Trophoblast cell (in vitro differentiated cells and primary cell): Measurements from ENCODE around the gene BCAT1.

ENCODE experiments used
- DNase-seq, 2 donors: peaks; one replicate each; pipeline ENCODE4 v3.0.0-alpha.2; 2016
- H2AFZ ChIP-seq: 2 replicates; pipeline ENCODE4 v1.6.1; 2013; ENCODE audit warnings: low read length, moderate library complexity, mild to moderate bottlenecking; ENCODE audit not compliant: insufficient read depth, poor library complexity
- H2AK5ac ChIP-seq: 2 replicates; pipeline ENCODE4 v1.6.1; 2013; ENCODE audit warnings: mild to moderate bottlenecking, low read length
- H2BK120ac ChIP-seq: 2 replicates; pipeline ENCODE4 v1.6.1; 2013; ENCODE audit warnings: low read length, mild to moderate bottlenecking, moderate library complexity; ENCODE audit not compliant: insufficient read depth, poor library complexity
- H2BK12ac ChIP-seq: 2 replicates; pipeline ENCODE4 v1.6.1; 2013; ENCODE audit warnings: mild to moderate bottlenecking, low read length, moderate library complexity
- H2BK5ac ChIP-seq: 2 replicates; pipeline ENCODE4 v1.6.1; 2013; ENCODE audit warnings: low read length, low read depth, moderate library complexity, mild to moderate bottlenecking; ENCODE audit not compliant: poor library complexity
- H3K14ac ChIP-seq: 2 replicates; pipeline ENCODE4 v1.6.1; 2013; ENCODE audit warnings: mild to moderate bottlenecking, low read length
- H3K18ac ChIP-seq: 2 replicates; pipeline ENCODE4 v1.6.1; 2013; ENCODE audit warnings: mild to moderate bottlenecking, low read length
- H3K23ac ChIP-seq: 2 replicates; pipeline ENCODE4 v1.6.1; 2013; ENCODE audit warnings: low read length
- H3K27ac ChIP-seq: 2 replicates; pipeline ENCODE4 v1.5.1; 2013; ENCODE audit warnings: low read depth, mild to moderate bottlenecking, inconsistent platforms, low read length, moderate library complexity
- H3K27me3 ChIP-seq: 2 replicates; pipeline ENCODE4 v1.6.1; 2013; ENCODE audit warnings: inconsistent platforms, mild to moderate bottlenecking, low read length, moderate library complexity; ENCODE audit not compliant: insufficient read depth
- H3K36me3 ChIP-seq, 2 experiments: 1 replicate in 1 of 2; 2 replicates in 1 of 2; pipeline ENCODE4 v1.6.1; 2013; ENCODE audit warnings: low read length in 2 of 2, mild to moderate bottlenecking in 2 of 2, moderate library complexity in 1 of 2; ENCODE audit not compliant: insufficient read depth in 2 of 2, control insufficient read depth in 1 of 2
- H3K4ac ChIP-seq: 2 replicates; pipeline ENCODE4 v1.6.1; 2013; ENCODE audit warnings: low read depth, mild to moderate bottlenecking, low read length, moderate library complexity
- H3K4me1 ChIP-seq, 2 experiments: 1 replicate in 1 of 2; 2 replicates in 1 of 2; pipeline ENCODE4 v1.6.1; 2013; ENCODE audit warnings: low read length in 2 of 2, mild to moderate bottlenecking in 2 of 2, moderate library complexity in 1 of 2; ENCODE audit not compliant: insufficient read depth in 2 of 2, control insufficient read depth in 1 of 2
- H3K4me2 ChIP-seq: 2 replicates; pipeline ENCODE4 v1.6.1; 2013; ENCODE audit warnings: inconsistent platforms, mild to moderate bottlenecking, low read length, moderate library complexity
- H3K4me3 ChIP-seq: 2 replicates; pipeline ENCODE4 v1.5.1; 2013; ENCODE audit warnings: mild to moderate bottlenecking, low read depth, low read length, inconsistent platforms
- H3K79me1 ChIP-seq: one replicate; pipeline ENCODE4 v1.6.1; 2013; ENCODE audit warnings: low read length
- H3K79me2 ChIP-seq: 2 replicates; pipeline ENCODE4 v1.6.1; 2013; ENCODE audit warnings: low read length, mild to moderate bottlenecking; ENCODE audit not compliant: control insufficient read depth, insufficient read depth, poor library complexity
- H3K9ac ChIP-seq: 2 replicates; pipeline ENCODE4 v1.6.1; 2013; ENCODE audit warnings: mild to moderate bottlenecking, low read length
- H3K9me3 ChIP-seq: 2 replicates; pipeline ENCODE4 v1.6.1; 2013; ENCODE audit warnings: low read depth, mild to moderate bottlenecking, control low read depth, inconsistent platforms, low read length; ENCODE audit not compliant: insufficient read depth
- H4K12ac ChIP-seq: 2 replicates; pipeline ENCODE4 v1.6.1; 2013; ENCODE audit warnings: low read depth, mild to moderate bottlenecking, low read length, moderate library complexity
- H4K8ac ChIP-seq: 2 replicates; pipeline ENCODE4 v1.6.1; 2013; ENCODE audit warnings: low read depth, mild to moderate bottlenecking, low read length, moderate library complexity
- H4K91ac ChIP-seq: one replicate; pipeline ENCODE4 v1.6.1; 2013; ENCODE audit warnings: low read depth, mild to moderate bottlenecking, low read length, moderate library complexity
- WGBS: extraction: QIAGEN DNeasy Blood & Tissue Kit; methylation state at CpG from one replicate; pipeline ENCODE4 v1.1.7; 2013; ENCODE audit warnings: missing lambda C conversion rate; ENCODE audit not compliant: insufficient read length, insufficient coverage; ENCODE audit errors: extremely low coverage; 5-methylcytosine and 5-hydroxymethylcytosine counted together

Gene BCAT1

GRCh38 chr12:24896171-24896570, 52.7 kb downstream of the BCAT1 start:
- no peaks in the 10 kb centered on the region for H3K9me3 ChIP-seq
- no peak overlapping the region for H3K18ac ChIP-seq
- H2AFZ ChIP-seq = no peak overlapping the region
- no peak for DNase-seq
- H3K4me3 ChIP-seq = no peak overlapping the region
- no peak overlapping the region for H4K8ac ChIP-seq
- no peaks in the 10 kb centered on the region for H3K79me1 ChIP-seq
- no peak overlapping the region for H4K12ac ChIP-seq
- no peak overlapping the region for H2BK12ac ChIP-seq
- no peak overlapping the region for H2BK5ac ChIP-seq
- no peak overlapping the region for H2AK5ac ChIP-seq
- no peak overlapping the region for H2BK120ac ChIP-seq
- H3K4me1 ChIP-seq = no peaks in the 10 kb centered on the region
- peaks cover 2 to 8% of the 10 kb centered on the region in 2 experiments for H3K36me3 ChIP-seq
- H3K4ac ChIP-seq = no peak overlapping the region
- no peaks in the 10 kb centered on the region for H3K79me2 ChIP-seq
- no peak overlapping the region for H4K91ac ChIP-seq
- H3K23ac ChIP-seq = no peak overlapping the region
- no peak overlapping the region for H3K9ac ChIP-seq
- H3K4me2 ChIP-seq = no peak overlapping the region
- no CpG with 5 or more reads among the region's 6 CpGs for WGBS
- H3K27me3 ChIP-seq = no peaks in the 10 kb centered on the region
- no peak overlapping the region for H3K27ac ChIP-seq
- H3K14ac ChIP-seq = no peak overlapping the region

GRCh38 chr12:24895612-24896011, 53.3 kb downstream of the BCAT1 start:
- Histone ChIP-seq H4K12ac (no peak overlapping the region), H2AFZ (no peak overlapping the region)
- no CpG with 5 or more reads among the region's 1 CpG for WGBS

GRCh38 chr12:24894879-24895278, 54.0 kb downstream of the BCAT1 start:
- Histone ChIP-seq H3K14ac (no peak overlapping the region), H2BK5ac (no peak overlapping the region), H2AFZ (no peak overlapping the region), H4K8ac (no peak overlapping the region), H3K4me3 (no peak overlapping the region), H3K9me3 (no peaks in the 10 kb centered on the region), H3K36me3 (peaks cover 4 to 10% of the 10 kb centered on the region in 2 experiments), H2BK120ac (no peak overlapping the region), H3K4me1 (peaks cover 5 to 6% of the 10 kb centered on the region in 2 experiments), H3K4me2 (peak overlapping the region; percentile 30), H3K23ac (no peak overlapping the region), H3K4ac (no peak overlapping the region), H2BK12ac (no peak overlapping the region), H2AK5ac (no peak overlapping the region), H3K79me1 (peaks cover 1% of the 10 kb centered on the region), H3K9ac (no peak overlapping the region), H3K18ac (no peak overlapping the region), H3K79me2 (no peaks in the 10 kb centered on the region), H4K12ac (no peak overlapping the region), H4K91ac (no peak overlapping the region), H3K27me3 (no peaks in the 10 kb centered on the region), H3K27ac (no peak overlapping the region)
- no CpG with 5 or more reads among the region's 3 CpGs for WGBS
- no peak for DNase-seq

More at GRCh38 chr12:24895612-24896011, 53.3 kb downstream of the BCAT1 start:
- Histone ChIP-seq H3K9ac (no peak overlapping the region), H3K18ac (no peak overlapping the region), H3K79me1 (no peaks in the 10 kb centered on the region), H4K8ac (no peak overlapping the region), H3K27me3 (no peaks in the 10 kb centered on the region), H2BK5ac (no peak overlapping the region), H3K4me2 (no peak overlapping the region), H3K14ac (no peak overlapping the region), H3K23ac (no peak overlapping the region), H2BK12ac (no peak overlapping the region), H3K27ac (no peak overlapping the region), H3K4me1 (no peaks in the 10 kb centered on the region), H2AK5ac (no peak overlapping the region), H3K9me3 (no peaks in the 10 kb centered on the region), H3K36me3 (peaks cover 4 to 10% of the 10 kb centered on the region in 2 experiments), H3K79me2 (no peaks in the 10 kb centered on the region), H3K4ac (no peak overlapping the region), H2BK120ac (no peak overlapping the region), H4K91ac (no peak overlapping the region), H3K4me3 (no peak overlapping the region)
- no peak for DNase-seq

- Histone ChIP-seq H3K4me2 (no peak overlapping the region), H3K4me3 (no peak overlapping the region), H3K14ac (no peak overlapping the region), H2BK5ac (no peak overlapping the region), H3K4me1 (peaks cover 6 to 10% of the 10 kb centered on the region in 2 experiments), H3K79me2 (no peaks in the 10 kb centered on the region), H3K9me3 (no peaks in the 10 kb centered on the region), H3K36me3 (peaks cover 5 to 12% of the 10 kb centered on the region in 2 experiments), H2BK120ac (no peak overlapping the region), H4K8ac (no peak overlapping the region), H4K12ac (no peak overlapping the region), H3K79me1 (peaks cover 1% of the 10 kb centered on the region), H4K91ac (no peak overlapping the region), H3K23ac (no peak overlapping the region), H3K18ac (no peak overlapping the region), H3K9ac (no peak overlapping the region), H3K27ac (no peak overlapping the region), H2BK12ac (no peak overlapping the region), H2AFZ (no peak overlapping the region), H3K27me3 (no peaks in the 10 kb centered on the region), H2AK5ac (no peak overlapping the region), H3K4ac (no peak overlapping the region)
- no CpG with 5 or more reads among the region's 7 CpGs for WGBS
- no peak for DNase-seq
Measured at GRCh38 chr12:24890048-24890803, 58.7 kb downstream of the BCAT1 start.
